GM04504 (cell line): ENCODE results near the gene KRT34.
"Not testable (repeated sequence)": the region's sequence is repeated elsewhere in the genome, so short reads cannot be mapped to it uniquely, and the experiment has no call there.

Experiments used
- DNase-seq: peaks from one replicate; pipeline ENCODE4 v3.0.0-alpha.2; 2012; ENCODE audit warnings: low read depth

KRT34 gene

DNA sequence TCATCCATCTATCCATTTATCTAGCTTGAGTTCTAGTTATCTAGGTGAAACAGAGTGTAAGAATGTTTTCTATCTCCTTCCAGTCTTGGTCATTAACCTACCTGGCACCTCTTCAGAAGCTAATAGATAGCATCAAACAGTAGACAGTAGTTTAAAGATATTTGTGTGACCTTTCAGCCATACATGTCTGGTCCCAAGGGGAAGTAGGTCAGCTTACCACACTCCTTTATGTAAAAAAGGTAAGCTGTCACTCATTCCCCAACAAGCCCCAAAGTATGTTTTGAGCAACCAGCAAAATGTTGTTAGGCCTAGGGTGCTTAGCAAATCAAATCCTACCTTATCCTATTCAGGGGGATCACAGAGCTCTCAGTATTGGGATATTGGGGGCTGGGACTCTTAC, 16.0 kb downstream of the KRT34 start:
- no peak for DNase-seq

GRCh38 chr17:41363881-41364280, 18.2 kb downstream of the KRT34 start:
- no peak for DNase-seq

DNA sequence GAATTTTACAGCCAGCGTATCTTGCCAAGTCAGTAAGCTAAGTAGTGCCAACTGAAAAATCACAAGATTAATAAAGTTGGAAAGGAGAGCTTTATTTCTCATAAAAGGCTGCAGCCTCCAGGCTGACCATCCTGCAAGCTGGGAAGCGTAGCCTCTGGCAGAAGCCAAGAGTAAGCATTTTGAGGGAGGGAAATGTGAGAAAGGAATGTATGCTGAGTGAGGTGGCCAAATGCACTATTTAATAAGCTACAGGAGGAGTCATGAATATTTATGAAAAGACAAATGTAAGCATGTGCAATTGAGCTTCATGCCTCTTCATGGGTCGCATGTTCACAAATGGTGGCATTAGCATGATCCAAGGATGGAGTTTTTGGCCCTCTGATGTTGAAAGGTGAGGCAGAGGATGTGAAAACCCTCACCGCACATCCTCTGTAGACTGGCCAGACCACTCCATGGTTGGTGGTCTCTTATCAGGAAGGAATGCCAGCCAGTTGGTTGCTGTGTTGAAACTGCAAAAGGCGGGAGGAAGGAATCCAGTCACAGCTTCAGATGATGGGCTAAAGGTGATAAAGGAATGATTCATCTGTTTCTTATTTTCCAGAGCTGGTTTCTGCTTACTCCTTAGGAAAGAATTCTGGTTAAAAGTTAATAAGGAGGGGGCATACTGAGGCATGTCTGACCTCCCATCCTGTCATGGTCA, 21.7 kb downstream of the KRT34 start:
- no peak for DNase-seq

GRCh38 chr17:41354536-41354935, 27.6 kb downstream of the KRT34 start:
- no peak for DNase-seq

GRCh38 chr17:41352597-41353366, 29.3 kb downstream of the KRT34 start:
- DNase-seq = no peak

- DNase-seq = no peak
These were observed 30.9 kb downstream of the KRT34 start for GRCh38 chr17:41351177-41351576.

DNA sequence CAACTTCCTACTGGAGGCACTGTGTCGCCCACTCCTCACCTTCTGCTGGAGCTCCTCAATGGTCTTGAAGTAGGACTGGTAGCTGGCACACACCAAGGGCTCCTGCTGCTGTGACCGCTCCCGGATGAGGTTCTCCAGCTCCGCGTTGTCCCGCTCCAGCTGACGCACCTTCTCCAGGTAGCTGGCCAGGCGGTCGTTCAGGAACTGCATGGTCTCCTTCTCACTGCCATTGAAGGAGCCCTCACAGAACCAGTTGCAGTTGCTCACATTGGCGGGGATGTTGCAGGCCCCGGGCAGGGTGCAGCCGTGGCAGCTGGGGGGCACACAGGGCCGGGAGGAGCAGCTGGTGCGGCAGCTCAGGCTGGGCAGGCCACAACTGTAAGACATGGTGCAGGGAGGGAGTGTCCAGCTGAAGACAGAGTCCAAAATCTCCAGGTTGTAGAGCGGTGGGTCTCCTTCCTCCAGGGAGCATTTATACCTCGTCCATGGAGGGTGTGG, 31.7 kb downstream of the KRT34 start, which contains the start of gene KRT33A:
Gene KRT33A, minus strand, starts transcription at position 448 of the 498 bp plus-strand sequence. Its CDS starts 61 bp downstream, at position 387.
- not testable (repeated sequence) for DNase-seq

DNA sequence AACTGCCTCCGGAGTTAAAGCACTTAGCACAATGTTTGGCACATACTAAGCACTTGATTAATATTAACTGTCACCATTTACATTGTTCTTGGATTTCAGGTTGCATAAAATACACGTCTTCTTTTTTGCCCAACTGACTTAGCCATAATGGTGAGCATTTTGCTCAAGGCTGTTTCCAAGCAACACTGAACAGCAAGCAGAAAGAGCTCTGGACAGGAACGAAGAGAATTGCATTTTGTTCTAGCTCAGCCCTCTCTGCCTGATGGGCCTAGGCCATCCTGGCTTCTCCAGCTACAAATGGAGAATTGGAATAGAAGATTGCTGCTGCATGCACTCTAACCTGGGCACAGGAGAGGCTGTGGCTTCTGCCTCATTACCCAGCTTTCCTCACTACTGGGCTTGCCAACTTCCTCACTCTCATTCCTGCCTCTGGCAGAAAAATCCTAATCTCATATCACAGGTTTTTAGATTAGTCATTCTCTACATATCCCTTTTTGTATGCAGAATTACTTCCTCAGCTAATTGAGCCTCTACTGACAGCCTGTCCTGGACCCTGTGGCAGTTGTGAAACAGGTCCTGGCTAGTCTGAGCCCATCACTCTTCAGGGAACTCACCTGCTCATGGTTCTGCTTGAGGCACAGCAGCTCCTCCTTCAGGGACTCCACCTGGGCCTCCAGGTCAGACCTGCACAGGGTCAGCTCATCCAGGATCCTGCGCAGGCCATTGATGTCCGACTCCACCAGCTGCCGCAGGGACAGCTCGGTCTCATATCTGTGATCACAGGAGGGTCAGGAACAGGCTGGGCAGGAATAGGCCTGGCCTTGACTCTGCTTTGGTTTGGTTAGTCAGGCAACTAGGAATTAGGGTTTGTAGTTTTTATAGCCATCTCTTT, 34.0 kb downstream of the KRT34 start:
- DNase-seq = no peak

GRCh38 chr17:41346421-41346820, 35.7 kb downstream of the KRT34 start:
- DNase-seq = not testable (repeated sequence)

DNA sequence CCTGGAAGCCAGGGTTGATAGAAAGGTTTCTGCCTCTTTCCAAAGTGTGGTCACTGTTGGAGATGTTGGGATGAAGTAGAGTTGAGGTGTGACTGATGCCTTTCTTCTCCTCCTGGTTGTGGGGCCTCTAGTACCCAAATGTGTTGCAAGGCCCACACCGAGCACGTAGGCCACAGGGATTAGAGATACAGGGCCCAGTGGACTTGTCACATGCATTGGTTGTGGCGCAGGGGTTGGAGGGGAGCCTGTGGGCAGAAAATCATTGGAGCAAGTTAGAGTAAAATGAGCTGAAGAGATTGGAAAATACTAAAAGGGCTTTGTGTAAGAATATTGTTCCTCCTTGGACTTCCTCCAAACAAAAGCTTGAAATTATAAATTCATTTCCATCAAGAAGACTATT, 36.1 kb downstream of the KRT34 start:
- DNase-seq = no peak

- DNase-seq = no peak
These were observed 39.1 kb downstream of the KRT34 start for GRCh38 chr17:41343029-41343428.

DNA sequence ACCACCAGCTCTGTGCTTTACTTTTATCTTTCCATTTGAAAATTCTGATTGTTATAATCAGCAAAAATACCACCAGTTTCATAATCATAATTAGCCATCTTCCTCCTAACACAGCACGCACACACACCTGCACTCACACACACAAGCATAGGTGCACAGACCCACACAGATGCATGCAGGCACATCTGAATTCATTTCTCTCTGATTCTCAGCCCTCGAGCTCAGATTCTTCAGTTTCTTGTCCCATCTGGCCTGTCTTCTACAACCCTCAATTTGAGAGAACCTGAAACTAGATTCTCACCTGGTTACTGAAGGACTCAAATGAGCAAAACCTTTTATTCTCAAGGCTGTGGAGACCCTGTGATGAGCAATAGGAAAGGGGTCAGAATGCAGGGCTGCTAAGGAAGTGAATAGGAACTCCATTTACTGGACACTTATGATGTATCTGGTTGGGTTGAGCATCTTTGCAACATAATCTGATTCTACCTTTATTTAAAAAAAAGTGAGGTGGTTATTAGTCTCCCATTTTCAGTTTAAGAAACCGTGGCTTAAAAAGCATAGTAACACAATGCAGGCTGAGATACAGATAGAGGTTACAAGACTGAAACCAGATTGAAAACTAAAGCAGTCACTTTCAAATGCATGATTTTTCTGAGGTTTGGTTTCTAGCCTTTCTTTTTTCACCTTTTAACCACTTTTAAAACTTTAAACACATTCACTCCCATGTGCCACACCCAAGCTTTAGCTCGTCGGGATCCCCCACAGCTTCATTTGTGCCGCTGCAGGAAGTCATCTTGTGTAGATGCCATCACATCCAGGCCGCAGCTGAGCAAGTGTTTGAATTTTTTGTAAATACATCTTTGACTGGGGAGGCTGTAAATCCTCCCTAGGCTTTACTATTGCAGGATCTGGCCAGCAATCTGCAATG, 40.9 kb downstream of the KRT34 start:
- no peak for DNase-seq

DNA sequence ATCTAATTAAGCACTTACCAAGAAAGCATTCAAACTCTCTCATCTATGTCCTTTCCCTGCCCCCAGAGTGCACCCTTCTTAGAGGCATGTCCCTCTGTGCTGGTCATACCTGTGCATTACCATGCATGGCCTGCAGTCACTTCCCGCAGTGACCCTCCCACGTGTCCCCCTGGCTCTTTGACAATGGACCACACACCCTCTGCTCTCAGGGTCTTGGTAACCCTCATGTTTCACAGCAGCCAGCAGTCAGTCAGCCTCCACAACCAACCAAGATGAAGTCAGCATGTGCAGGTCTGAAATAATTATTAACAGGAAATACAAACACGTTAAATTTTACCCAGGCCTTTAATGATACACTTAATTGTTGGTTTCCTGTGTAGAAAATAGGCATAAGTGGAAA, 41.6 kb downstream of the KRT34 start:
- no peak for DNase-seq

DNA sequence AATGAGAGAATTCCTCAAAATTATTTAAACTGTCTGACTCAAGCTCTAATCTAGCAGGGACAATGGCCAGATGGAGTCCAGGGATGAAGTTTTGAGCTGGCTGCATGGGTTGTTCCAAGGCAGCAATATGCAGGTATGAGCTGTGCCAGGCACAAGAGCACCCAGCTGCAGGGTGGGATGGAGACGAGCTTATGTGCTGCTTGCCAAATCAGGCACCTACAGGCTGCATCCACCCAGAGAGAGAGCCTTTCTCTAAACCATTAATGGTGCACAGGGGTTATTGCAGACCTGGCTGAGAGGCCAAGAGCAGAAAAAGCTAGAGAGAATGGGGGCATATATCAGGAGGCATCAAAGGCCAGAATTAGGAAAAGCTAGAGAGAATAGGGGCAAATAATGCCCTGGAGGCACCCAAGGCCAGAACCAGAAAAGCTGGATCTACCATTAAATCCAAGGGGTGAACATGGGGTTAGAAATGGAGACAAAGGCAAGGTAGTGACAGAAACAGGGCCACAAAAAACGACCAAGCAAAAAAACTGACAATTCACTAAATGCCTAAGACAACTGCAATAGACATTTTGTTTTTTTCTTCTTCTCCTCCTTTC, 42.4 kb downstream of the KRT34 start:
- no peak for DNase-seq

GRCh38 chr17:41338961-41339485, 43.1 kb downstream of the KRT34 start:
- DNase-seq = no peak

DNA sequence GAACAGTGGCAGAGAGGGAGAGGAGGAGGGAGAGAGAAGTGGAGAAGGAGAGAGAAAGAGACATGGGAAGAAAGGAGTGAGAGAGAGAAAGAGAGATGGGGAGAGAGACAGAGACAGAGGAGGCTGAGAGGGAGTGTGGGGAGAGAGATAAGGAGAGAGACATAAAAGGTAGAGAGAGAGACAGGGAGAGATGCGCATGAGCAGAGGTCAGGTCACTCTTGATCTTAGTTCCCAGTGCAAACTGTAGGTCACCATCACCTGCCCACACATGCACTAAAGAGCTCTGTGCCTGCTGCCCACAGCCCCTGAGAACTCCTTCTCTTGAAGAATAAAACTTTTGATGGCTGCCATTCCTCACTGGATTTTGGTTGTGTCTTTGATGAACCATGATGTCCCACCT, 46.4 kb downstream of the KRT34 start:
- DNase-seq = no peak

DNA sequence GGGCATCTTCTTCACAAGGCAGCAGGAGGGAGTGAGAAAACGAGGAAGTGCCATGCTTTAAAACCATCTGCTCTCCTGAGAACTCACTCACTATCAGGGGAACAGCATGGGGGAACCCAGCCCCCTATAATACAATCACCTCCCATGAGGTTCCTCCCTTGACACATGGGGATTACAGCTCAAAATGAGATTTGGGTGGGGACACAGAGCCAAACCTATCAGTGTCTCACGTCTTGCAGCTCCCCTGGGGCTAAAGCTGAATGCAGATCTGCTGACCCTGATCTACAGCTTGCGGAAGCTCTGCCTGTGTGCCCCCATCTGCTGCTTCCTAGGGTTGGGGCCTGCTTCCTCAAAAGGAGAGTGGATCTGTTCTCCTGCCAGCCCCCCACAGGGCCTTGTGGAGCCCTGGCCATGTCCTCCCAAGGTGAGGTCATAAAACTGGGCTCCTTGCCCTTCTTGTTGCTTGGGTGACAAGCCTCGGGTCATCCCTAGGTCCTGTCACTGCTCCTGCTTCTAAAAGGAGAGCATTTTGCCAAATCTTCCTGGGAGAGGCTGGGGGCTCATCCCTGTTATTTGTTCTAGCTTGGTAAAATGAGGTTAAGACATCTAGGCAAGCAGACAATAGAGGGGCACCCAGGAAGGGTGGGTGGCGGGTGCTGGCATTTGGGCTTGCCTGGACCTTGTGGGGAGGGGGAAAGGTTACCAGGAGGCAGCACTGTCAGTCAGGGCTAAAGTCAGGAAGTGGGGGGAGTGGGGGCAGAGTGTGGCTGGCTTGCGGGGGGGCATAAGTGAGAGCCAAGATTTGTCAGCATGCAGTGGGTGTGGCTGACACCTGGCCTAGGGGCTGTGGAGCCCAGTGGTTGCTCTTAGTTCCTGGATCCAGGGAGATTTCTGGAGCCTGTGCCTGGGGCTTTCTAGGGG, 47.5 kb downstream of the KRT34 start:
- DNase-seq = no peak

DNA sequence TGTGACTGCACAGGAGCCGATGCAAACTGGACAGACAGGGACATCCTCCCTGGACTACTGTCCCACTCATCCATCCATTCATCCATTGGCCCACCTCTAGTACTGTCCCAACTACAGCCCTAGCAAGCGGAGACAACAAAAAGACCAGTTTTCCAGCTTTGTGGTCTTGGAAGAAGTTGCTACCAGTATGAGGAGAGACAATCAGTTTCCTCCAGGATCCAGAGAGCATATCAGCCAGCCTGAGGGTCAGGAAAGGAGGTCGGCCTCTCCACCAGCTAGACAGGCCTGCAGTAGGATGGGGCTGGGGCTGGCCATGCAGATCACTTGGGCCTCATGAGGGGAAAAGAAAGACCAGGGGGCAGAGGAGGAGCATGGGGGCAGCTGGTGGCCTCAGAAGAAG, 48.3 kb downstream of the KRT34 start:
- DNase-seq = no peak

GRCh38 chr17:41333098-41333497, 49.0 kb downstream of the KRT34 start:
- DNase-seq = no peak
